IPS DF 6.9 (cell line): ENCODE measurements around the gene SPNS2.

Source experiments
- DNase-seq: peaks from one replicate; pipeline ENCODE4 v3.0.0-alpha.2; 2013; ENCODE audit warnings: low read depth, low spot score
- H3K27ac ChIP-seq: one replicate; pipeline ENCODE4 v1.5.1; 2013; ENCODE audit warnings: low read length, control low read depth
- H3K27me3 ChIP-seq: 2 replicates; pipeline ENCODE4 v1.6.1; 2013; ENCODE audit warnings: mild to moderate bottlenecking, low read length; ENCODE audit not compliant: control insufficient read depth, insufficient read depth
- H3K36me3 ChIP-seq: 2 replicates; pipeline ENCODE4 v1.6.1; 2013; ENCODE audit warnings: low read length; ENCODE audit not compliant: control insufficient read depth, insufficient read depth
- H3K4me1 ChIP-seq: 2 replicates; pipeline ENCODE4 v1.6.1; 2013; ENCODE audit warnings: low read length; ENCODE audit not compliant: control insufficient read depth, insufficient read depth
- H3K4me3 ChIP-seq: 2 replicates; pipeline ENCODE4 v1.5.1; 2013; ENCODE audit warnings: mild to moderate bottlenecking, low read length
- H3K9me3 ChIP-seq: 2 replicates; pipeline ENCODE4 v1.6.1; 2013; ENCODE audit warnings: low read length, inconsistent platforms; ENCODE audit not compliant: control insufficient read depth, insufficient read depth
- WGBS: extraction: QIAGEN DNeasy Blood & Tissue Kit; methylation state at CpG from one replicate; pipeline ENCODE4 v1.1.7; 2013; ENCODE audit warnings: mixed read lengths, missing lambda C conversion rate; ENCODE audit not compliant: insufficient read length, insufficient coverage; 5-methylcytosine and 5-hydroxymethylcytosine counted together

The SPNS2 gene

DNA sequence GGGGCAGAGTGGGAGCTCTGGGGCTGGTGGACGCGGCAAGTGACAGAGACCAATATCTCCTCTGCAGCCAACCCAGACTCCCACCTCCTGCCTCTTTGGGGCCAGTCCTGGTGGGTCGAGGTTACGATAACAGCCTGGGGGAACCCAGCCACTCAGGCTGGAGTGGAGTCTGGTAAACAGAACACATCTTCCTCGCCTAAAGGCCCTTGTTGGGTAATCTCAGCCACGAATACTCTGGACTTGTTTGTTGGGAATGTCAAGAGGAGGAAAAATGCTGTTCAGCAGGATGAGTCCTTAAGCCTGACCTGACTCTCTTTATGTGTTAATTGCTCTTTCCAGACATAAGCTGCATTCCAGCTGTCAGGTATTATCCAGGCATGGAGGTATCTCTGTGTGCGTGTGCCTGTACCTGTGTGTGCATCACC lies 8.0 kb upstream of the SPNS2 start:
- no CpG with 5 or more reads among the region's 7 CpGs for WGBS
- no peak overlapping the region for H3K4me3 ChIP-seq
- H3K36me3 ChIP-seq = no peaks in the 10 kb centered on the region; the same call in 1 of the 2 replicates
- no peak for DNase-seq
- H3K9me3 ChIP-seq = no peaks in the 10 kb centered on the region
- H3K27me3 ChIP-seq = no peaks in the 10 kb centered on the region
- no peak overlapping the region for H3K27ac ChIP-seq
- no peaks in the 10 kb centered on the region; the same call in 1 of the 2 replicates for H3K4me1 ChIP-seq

DNA sequence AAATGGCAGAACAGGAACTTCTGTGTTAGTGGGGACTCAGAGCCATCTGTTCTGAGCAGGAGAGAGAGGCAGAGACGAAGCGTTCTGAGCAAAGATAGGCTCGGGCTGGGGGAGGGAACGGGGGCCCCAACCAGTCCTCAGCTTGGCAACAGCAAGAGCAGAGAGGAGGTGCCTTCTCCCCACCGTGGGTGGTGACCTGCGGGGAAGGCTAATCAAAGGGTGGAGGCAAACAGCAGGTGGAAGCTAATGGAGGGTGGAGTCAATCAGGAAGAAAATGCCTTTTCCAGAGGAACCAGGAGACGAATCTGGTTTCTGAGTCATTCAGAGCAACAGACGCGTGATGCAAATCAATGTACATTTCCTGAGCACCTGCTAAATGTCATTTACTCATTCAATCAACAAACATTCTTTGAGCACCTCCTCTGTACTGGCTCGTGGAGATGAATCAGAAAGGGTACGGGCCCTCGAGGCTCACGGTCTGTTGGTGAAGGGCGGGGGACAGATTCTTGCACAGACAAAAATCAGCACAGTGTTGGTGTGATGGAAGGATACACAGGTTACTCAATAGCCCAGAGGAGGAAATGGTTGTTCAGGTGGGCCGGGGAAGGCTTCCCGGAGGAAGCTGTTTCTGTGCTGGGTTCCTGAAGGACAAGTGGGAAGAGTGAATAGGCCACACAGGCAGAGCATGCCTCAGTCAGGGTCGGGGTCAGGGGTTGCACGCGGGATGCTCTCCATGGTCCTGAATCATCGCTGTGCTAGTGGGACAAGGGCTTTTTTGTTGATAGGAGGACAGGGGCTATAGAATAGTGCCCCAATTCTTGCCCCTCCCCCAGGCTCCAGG lies 5.7 kb upstream of the SPNS2 start:
- H3K36me3 ChIP-seq = no peaks in the 10 kb centered on the region
- peak; percentile 78 for DNase-seq
- no CpG with 5 or more reads among the region's 20 CpGs for WGBS
- H3K27ac ChIP-seq = no peak overlapping the region
- no peaks in the 10 kb centered on the region for H3K4me1 ChIP-seq
- H3K9me3 ChIP-seq = no peaks in the 10 kb centered on the region
- peaks cover 2% of the 10 kb centered on the region; the same call in 1 of the 2 replicates for H3K27me3 ChIP-seq
- H3K4me3 ChIP-seq = no peak overlapping the region

- no peak overlapping the region for H3K4me3 ChIP-seq
- H3K36me3 ChIP-seq = no peaks in the 10 kb centered on the region
- no CpG with 5 or more reads among the region's 23 CpGs for WGBS
- H3K27me3 ChIP-seq = peaks cover 21% of the 10 kb centered on the region
- no peak overlapping the region for H3K27ac ChIP-seq
- H3K9me3 ChIP-seq = no peaks in the 10 kb centered on the region
- no peak for DNase-seq
- H3K4me1 ChIP-seq = peaks cover 2% of the 10 kb centered on the region; the same call in 1 of the 2 replicates
These were observed 1.4 kb upstream of the SPNS2 start for GRCh38 chr17:4497101-4497824.

DNA sequence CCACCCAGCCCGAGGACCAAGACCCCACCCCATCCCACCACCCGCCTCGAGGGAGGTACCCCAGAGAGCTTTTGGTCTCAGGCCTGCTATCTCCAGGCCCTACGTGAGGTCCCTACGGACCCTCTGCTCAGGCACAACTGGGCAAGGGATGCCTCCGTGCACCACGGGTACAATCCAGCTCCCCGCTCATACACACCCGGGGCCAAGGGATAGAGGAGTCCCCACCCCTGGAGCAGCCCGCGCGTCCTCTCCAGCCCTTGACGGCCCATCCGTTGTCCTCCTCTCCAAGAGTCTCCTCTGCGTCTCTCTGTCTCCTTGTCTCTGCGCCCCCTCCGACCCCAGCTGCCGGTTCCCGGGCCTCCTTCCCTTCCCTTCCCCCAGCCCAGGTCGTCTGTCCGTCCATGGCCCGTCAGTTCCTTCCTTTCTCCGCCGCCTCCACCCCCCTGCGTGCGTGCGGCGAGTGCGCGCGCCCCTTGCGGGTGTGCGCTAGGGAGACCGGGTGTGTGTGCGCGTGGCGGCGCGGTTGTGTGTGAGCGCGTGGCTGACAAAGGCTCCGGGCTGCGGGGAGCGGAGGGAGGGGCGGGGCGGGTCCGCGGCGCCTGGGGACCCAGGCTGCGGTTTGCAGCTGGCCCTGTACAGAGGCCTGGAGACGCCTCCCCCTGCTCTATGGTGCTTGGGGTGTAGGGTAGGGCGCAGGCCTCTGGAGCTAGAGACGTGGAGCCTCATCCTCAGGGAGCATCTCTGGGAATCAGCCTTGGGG lies 930 bp downstream of the SPNS2 start:
- Histone ChIP-seq H3K9me3 (no peaks in the 10 kb centered on the region), H3K27me3 (peaks cover 21% of the 10 kb centered on the region), H3K27ac (no peak overlapping the region), H3K36me3 (no peaks in the 10 kb centered on the region), H3K4me1 (peaks cover 2% of the 10 kb centered on the region), H3K4me3 (peak overlapping the region; percentile 35; the same call in 1 of the 2 replicates)
- WGBS = no CpG with 5 or more reads among the region's 53 CpGs
- DNase-seq = no peak

DNA sequence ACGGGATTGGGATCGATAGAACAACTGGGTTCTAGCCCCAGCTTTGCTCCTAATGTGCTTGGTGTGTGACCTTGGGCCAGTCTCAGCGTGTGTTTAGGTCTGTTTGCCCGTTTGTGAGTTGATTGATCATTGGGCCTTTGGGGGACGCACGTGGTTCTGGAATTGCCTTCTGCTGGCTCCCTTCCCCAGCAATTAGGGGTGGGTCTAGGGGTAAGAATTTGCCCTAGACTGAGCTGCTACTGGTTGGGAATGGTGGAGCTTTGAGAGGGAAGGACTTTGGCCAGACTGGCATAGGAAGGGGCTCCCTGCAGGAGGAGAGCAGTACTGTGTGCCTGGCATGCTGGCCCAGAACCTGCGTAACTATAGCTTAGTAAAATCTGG lies 1.5 kb downstream of the SPNS2 start:
- Histone ChIP-seq H3K9me3 (no peaks in the 10 kb centered on the region), H3K27ac (no peak overlapping the region), H3K4me3 (no peak overlapping the region; the same call in 1 of the 2 replicates), H3K36me3 (no peaks in the 10 kb centered on the region), H3K27me3 (peaks cover 21% of the 10 kb centered on the region), H3K4me1 (peaks cover 2% of the 10 kb centered on the region)
- WGBS = no CpG with 5 or more reads among the region's 7 CpGs
- DNase-seq = no peak

DNA sequence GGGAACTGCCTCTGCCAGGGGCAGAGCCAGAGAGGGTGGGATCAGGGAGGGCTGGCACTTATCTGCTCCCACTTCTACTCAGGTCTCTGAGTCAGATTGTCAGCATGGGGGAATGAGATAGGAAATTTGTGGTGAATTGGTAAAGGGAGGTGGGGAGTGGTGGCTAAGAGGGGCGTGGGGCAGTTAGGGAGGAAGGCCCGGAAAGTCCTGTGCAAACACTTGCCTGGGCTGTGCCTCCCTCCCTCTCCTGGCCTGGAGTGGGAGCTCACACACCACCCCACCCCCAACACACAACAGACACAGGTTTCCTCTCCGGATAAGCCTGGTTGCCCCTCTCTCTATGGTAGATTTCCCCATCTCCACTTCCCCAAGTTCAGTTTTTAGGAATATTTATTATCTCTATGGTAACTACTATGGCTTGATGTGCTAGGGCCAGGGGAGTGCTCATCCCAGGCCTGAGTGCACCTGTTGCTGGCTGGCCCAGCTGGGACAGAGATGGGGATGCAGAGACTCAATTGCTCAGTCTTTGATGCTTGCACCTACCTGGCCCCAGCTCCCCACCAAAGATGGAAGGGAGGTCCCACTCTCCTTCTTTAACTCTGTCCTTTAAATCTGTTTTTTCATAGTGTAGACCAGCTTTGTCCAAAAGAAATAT lies 2.7 kb downstream of the SPNS2 start:
- peaks cover 2% of the 10 kb centered on the region for H3K4me1 ChIP-seq
- no peak overlapping the region for H3K4me3 ChIP-seq
- H3K36me3 ChIP-seq = no peaks in the 10 kb centered on the region
- no peaks in the 10 kb centered on the region for H3K9me3 ChIP-seq
- H3K27ac ChIP-seq = no peak overlapping the region
- WGBS = 100% methylated on average over 1 of the region's 3 CpGs
- no peak for DNase-seq
- peaks cover 21% of the 10 kb centered on the region for H3K27me3 ChIP-seq

GRCh38 chr17:4502466-4503154 lies 3.9 kb downstream of the SPNS2 start:
- Histone ChIP-seq H3K4me3 (no peak overlapping the region), H3K36me3 (no peaks in the 10 kb centered on the region), H3K4me1 (peaks cover 2% of the 10 kb centered on the region), H3K9me3 (no peaks in the 10 kb centered on the region), H3K27ac (no peak overlapping the region), H3K27me3 (peaks cover 21% of the 10 kb centered on the region)
- no CpG with 5 or more reads among the region's 18 CpGs for WGBS
- DNase-seq = no peak

DNA sequence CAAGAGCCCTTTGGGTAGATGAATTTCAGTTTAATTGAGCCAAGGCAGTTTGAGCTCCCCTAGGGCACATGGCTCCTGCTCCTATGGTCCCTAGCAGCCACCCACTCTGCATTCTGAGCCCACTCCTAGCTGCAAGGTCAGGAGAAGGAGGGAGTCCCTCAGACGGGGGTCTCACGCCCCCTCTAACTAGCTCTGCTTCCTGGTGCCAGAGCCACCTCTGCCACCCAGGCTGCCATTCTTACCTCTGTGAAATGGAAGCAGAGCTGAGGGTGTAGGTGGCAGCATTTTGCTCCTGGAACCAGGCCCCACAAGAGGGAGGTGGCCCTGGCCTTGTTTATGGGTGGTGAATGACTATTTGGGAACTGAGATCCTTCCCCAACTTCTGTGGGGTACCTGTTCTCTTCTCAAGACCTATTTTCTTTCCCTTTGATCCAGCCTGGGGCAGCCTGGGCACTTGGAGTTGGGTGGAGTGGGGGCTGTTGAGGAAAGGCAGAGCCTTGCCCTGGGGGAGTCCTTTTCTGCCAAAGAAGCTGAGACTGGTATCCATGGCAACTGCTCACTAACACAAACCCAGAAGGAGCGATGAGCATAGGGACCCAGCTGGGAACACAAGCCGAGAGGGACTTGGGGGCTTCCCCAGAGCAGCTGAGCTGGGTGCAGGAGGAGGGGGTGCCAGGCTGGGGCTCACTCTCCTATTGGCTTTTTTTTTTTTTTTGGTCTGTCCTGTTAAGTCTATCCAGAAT lies 4.8 kb downstream of the SPNS2 start:
- peaks cover 2% of the 10 kb centered on the region for H3K4me1 ChIP-seq
- H3K36me3 ChIP-seq = no peaks in the 10 kb centered on the region
- no peak overlapping the region for H3K4me3 ChIP-seq
- WGBS = no CpG with 5 or more reads among the region's 4 CpGs
- no peak for DNase-seq
- peaks cover 18% of the 10 kb centered on the region for H3K27me3 ChIP-seq
- H3K27ac ChIP-seq = no peak overlapping the region
- H3K9me3 ChIP-seq = no peaks in the 10 kb centered on the region

GRCh38 chr17:4504188-4504587 lies 5.5 kb downstream of the SPNS2 start:
- no peaks in the 10 kb centered on the region for H3K36me3 ChIP-seq
- no peak overlapping the region for H3K27ac ChIP-seq
- peaks cover 2% of the 10 kb centered on the region for H3K4me1 ChIP-seq
- H3K4me3 ChIP-seq = no peak overlapping the region
- DNase-seq = no peak
- H3K27me3 ChIP-seq = peaks cover 18% of the 10 kb centered on the region
- no peaks in the 10 kb centered on the region for H3K9me3 ChIP-seq
- WGBS = no CpG with 5 or more reads among the region's 5 CpGs
